SK-N-SH (cell line): ENCODE measurements around the gene TEP1.

ENCODE experiments used
- MEF2A ChIP-seq: IDR thresholded peaks from 2 replicates; pipeline ENCODE4 v1.4.0; 2012; ENCODE audit warnings: low read depth, borderline replicate concordance
- NRF1 ChIP-seq: IDR thresholded peaks from 2 replicates; pipeline ENCODE4 v1.6.1; 2012; ENCODE audit warnings: low read depth, mild to moderate bottlenecking, low read length
- POLR2AphosphoS5 ChIP-seq: IDR thresholded peaks from 2 replicates; pipeline ENCODE4 v1.6.1; 2012; ENCODE audit warnings: low read depth, low read length
- RCOR1 ChIP-seq: fragments of 150-350 bp; IDR thresholded peaks from 2 replicates; pipeline ENCODE4 v1.6.1; 2017; ENCODE audit warnings: antibody characterized with exemption, low read length
- TF ChIP-seq, protein P1 (sequence below): fragments of 150-350 bp; IDR thresholded peaks from 2 replicates; pipeline ENCODE4 v1.6.1; 2016; ENCODE audit warnings: mild to moderate bottlenecking, low read depth, low read length
- TF ChIP-seq, protein P2 (sequence below): fragments of 200-600 bp; sonication (generic); IDR thresholded peaks from 2 replicates; pipeline ENCODE4 v1.6.1; 2017; ENCODE audit warnings: antibody characterized with exemption, mild to moderate bottlenecking, moderate library complexity
- TF ChIP-seq, protein P3 (sequence below): IDR thresholded peaks from 2 replicates; pipeline ENCODE4; 2012

DNA sequence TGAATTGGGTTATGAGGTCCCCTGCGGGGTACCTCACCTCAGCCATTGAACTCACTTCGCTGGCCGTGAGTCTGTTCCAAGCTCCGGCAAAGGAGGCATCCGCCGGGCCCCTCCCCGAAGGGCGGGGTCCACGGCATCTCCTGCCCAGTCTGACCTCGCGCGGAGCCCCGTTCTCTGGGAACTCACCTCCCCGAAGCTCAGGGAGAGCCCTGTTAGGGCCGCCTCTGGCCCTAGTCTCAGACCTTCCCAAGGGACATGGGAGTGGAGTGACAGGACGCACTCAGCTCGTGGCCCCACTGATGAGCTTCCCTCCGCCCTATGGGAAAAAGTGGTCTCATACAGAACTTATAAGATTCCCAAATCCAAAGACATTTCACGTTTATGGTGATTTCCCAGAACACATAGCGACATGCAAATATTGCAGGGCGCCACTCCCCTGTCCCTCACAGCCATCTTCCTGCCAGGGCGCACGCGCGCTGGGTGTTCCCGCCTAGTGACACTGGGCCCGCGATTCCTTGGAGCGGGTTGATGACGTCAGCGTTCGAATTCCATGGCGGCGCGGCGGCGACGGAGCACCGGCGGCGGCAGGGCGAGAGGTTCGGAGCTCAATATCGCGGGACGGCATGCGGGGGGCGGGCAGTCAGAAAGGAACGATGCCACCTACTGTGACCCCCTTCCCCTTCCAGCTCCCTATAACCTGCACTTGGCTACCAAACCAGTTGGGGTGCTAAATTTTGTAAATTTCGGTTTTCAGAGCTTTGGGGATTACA lies 70.0 kb downstream of the TEP1 start, which contains the start of gene PARP2:
- TF ChIP-seq RCOR1 (peak; percentile 32), MEF2A (no peak), POLR2AphosphoS5 (peak; percentile 99), NRF1 (peak; percentile 79)
- TF ChIP-seq, protein P1, sequence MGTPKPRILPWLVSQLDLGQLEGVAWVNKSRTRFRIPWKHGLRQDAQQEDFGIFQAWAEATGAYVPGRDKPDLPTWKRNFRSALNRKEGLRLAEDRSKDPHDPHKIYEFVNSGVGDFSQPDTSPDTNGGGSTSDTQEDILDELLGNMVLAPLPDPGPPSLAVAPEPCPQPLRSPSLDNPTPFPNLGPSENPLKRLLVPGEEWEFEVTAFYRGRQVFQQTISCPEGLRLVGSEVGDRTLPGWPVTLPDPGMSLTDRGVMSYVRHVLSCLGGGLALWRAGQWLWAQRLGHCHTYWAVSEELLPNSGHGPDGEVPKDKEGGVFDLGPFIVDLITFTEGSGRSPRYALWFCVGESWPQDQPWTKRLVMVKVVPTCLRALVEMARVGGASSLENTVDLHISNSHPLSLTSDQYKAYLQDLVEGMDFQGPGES = no peak
- TF ChIP-seq, protein P2, sequence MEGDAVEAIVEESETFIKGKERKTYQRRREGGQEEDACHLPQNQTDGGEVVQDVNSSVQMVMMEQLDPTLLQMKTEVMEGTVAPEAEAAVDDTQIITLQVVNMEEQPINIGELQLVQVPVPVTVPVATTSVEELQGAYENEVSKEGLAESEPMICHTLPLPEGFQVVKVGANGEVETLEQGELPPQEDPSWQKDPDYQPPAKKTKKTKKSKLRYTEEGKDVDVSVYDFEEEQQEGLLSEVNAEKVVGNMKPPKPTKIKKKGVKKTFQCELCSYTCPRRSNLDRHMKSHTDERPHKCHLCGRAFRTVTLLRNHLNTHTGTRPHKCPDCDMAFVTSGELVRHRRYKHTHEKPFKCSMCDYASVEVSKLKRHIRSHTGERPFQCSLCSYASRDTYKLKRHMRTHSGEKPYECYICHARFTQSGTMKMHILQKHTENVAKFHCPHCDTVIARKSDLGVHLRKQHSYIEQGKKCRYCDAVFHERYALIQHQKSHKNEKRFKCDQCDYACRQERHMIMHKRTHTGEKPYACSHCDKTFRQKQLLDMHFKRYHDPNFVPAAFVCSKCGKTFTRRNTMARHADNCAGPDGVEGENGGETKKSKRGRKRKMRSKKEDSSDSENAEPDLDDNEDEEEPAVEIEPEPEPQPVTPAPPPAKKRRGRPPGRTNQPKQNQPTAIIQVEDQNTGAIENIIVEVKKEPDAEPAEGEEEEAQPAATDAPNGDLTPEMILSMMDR = no peak
- TF ChIP-seq, protein P3, sequence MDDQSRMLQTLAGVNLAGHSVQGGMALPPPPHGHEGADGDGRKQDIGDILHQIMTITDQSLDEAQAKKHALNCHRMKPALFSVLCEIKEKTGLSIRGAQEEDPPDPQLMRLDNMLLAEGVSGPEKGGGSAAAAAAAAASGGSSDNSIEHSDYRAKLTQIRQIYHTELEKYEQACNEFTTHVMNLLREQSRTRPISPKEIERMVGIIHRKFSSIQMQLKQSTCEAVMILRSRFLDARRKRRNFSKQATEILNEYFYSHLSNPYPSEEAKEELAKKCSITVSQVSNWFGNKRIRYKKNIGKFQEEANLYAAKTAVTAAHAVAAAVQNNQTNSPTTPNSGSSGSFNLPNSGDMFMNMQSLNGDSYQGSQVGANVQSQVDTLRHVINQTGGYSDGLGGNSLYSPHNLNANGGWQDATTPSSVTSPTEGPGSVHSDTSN = peak; percentile 85
